GM12873 (cell line): ENCODE data around the gene TTC17.

Experiments used
- CTCF ChIP-seq: IDR thresholded peaks from 2 replicates; pipeline ENCODE4 v1.5.1; 2012; ENCODE audit warnings: low read depth, mild to moderate bottlenecking, moderate library complexity, low read length, control low read depth; ENCODE audit not compliant: insufficient read depth; ENCODE audit errors: missing control alignments

The TTC17 gene

GRCh38 chr11:43358801-43359421, at the start of gene TTC17:
Gene TTC17 (plus strand): TSS chr11:43358920. CDS start chr11:43358955, 35 bp downstream.
- no peak for TF ChIP-seq CTCF

- TF ChIP-seq CTCF: peak; percentile 79
Observed at GRCh38 chr11:43311791-43312607, 46.7 kb upstream of the TTC17 start, which contains the start of gene API5. Gene API5 (plus strand): TSS chr11:43311996. CDS start chr11:43312128, 132 bp downstream.

- no peak for TF ChIP-seq CTCF
Observed at GRCh38 chr11:43315966-43316365, 42.8 kb upstream of the TTC17 start.

GRCh38 chr11:43316451-43316850, 42.3 kb upstream of the TTC17 start:
- no peak for TF ChIP-seq CTCF

GRCh38 chr11:43327987-43328386, 30.7 kb upstream of the TTC17 start:
- TF ChIP-seq CTCF: no peak

GRCh38 chr11:43328482-43328881, 30.2 kb upstream of the TTC17 start:
- TF ChIP-seq CTCF: no peak

GRCh38 chr11:43341159-43341558, 17.6 kb upstream of the TTC17 start:
- no peak for TF ChIP-seq CTCF
